Superior temporal gyrus (tissue), 1 donor: ENCODE measurements around the gene TLCD5.
A peak's percentile ranks its signal among the peaks of the same experiment; 100 is the strongest.

Source experiments
- DNase-seq: peaks from one replicate; pipeline ENCODE4 v3.0.0-alpha.2; 2016; ENCODE audit errors: extremely low spot score

Gene TLCD5

GRCh38 chr11:120324932-120325810, at the start of gene TLCD5:
TLCD5 (plus strand) TSS chr11:120325299; CDS start chr11:120327442, 2,143 bp downstream.
- DNase-seq, result peak; percentile 57

DNA sequence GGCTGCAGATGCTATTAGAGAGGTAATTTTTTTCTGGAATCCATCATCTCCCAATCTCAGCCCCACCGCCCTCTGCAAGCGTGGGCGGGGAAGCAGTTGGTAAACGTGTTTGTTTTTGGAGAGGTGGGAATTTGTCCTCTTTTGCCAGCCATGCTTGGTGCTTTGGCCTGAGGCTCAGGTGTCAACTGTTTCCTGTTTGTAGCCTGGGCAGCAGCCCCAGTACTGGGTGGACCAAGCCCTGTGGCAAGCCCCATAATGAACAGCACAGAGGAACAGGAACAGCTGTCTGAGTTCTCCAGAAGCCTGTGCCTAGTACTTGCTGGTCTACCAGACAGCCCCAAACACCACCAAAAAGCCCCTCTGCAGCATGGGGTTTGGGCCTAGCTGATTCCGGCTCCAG, 45.6 kb upstream of the TLCD5 start:
- DNase-seq, result no peak

GRCh38 chr11:120280600-120281051, 44.5 kb upstream of the TLCD5 start:
- no peak for DNase-seq

DNA sequence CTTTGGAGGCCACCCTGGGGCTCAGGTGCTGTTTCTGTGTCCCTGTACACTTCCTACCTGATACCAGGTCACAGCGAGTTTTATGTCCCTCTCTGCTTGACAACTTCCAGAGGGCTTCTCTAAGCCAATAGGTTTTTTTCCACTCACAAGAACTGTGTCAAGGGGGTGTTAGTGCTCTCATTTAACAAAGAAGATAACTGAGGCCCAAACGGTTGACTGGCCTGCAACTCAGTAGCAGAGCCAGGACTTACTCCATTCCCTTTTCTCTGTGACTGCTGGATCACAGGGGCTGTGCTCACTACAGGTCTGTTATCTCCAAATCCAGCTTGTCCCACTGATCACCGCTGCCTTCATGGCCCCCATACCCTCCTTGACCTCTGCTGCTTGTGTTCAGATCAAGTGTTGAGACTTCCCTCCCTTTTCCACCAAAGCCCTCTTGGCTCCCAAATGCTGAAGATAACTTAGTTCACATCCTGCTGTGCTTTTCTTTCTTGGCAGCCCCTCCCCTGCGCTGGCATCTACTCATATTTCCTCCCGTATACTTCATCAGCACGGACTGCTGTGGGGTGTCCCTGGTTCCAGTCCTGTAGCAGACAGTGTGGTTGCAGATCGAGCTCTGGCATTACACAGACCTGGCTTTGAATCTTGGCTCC, 43.8 kb upstream of the TLCD5 start:
- DNase-seq, result no peak

GRCh38 chr11:120283124-120283523, 42.0 kb upstream of the TLCD5 start:
- no peak for DNase-seq

- no peak for DNase-seq
These were observed 40.8 kb upstream of the TLCD5 start for GRCh38 chr11:120284272-120284671.

GRCh38 chr11:120285256-120285655, 39.8 kb upstream of the TLCD5 start:
- DNase-seq, result no peak

- no peak for DNase-seq
These were observed 37.1 kb upstream of the TLCD5 start for GRCh38 chr11:120288021-120288420.

DNA sequence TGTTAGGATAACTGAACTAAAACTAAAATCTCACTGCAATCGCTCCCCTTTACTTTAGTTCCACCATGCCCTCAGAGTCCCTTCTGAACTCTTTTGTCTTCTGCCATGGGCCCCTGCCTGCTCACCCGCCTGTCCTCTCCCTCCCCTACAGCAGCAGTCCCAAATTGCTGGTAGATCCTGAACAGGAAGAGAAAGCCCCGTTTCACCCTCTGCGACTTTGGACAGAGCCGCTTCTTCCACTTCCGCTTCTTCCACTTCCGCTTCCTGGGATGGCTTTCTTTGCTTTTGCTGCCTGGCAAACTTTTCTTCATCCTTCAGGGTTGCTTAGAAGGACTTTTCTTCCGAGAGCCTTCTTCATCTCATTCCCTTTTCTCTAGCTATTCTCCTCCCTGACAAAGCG, 35.7 kb upstream of the TLCD5 start:
- no peak for DNase-seq

GRCh38 chr11:120290956-120291355, 34.1 kb upstream of the TLCD5 start:
- no peak for DNase-seq

- DNase-seq, result no peak
These were observed 31.9 kb upstream of the TLCD5 start for GRCh38 chr11:120293038-120293800.

DNA sequence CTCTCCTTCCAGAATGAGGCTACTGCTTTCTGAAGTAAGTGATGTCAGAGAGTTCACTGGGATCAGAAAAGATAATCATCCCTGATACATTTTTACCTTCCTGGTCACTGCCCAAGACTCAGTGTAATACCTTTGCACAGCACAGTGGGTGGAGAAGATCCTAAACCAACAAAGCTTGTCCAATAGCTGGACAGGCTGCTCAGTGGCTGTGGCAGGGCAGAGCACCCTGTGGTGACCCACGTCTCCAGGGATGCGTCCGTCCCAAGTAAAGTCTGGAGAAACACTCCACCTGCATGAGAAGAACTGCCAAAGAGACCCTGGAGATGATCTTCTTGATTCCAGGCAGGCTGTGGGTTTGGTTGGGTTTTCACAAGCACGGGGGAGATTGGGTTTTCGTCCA, 31.0 kb upstream of the TLCD5 start:
- DNase-seq, result no peak

GRCh38 chr11:120295099-120295498, 30.0 kb upstream of the TLCD5 start:
- DNase-seq, result no peak

- no peak for DNase-seq
These were observed 28.5 kb upstream of the TLCD5 start for GRCh38 chr11:120296554-120296953.

GRCh38 chr11:120298461-120298860, 26.6 kb upstream of the TLCD5 start:
- DNase-seq, result no peak

- no peak for DNase-seq
These were observed 22.9 kb upstream of the TLCD5 start for GRCh38 chr11:120302001-120302805.

GRCh38 chr11:120303004-120303637, 22.0 kb upstream of the TLCD5 start:
- peak; percentile 87 for DNase-seq

GRCh38 chr11:120304526-120304925, 20.6 kb upstream of the TLCD5 start:
- DNase-seq, result no peak

GRCh38 chr11:120305286-120305685, 19.8 kb upstream of the TLCD5 start:
- DNase-seq, result no peak

GRCh38 chr11:120306519-120307242, 18.4 kb upstream of the TLCD5 start:
- no peak for DNase-seq
